Ishikawa (cell line): ENCODE measurements around the gene TSPAN12.

ENCODE experiments used
- CEBPB ChIP-seq: IDR thresholded peaks from 2 replicates; pipeline ENCODE4 v1.6.1; 2012
- CREB1 ChIP-seq: IDR thresholded peaks from 2 replicates; pipeline ENCODE4 v1.6.1; 2012; ENCODE audit warnings: low read depth
- EGR1 ChIP-seq: IDR thresholded peaks from 2 replicates; pipeline ENCODE4 v1.6.1; 2012
- EP300 ChIP-seq: IDR thresholded peaks from 2 replicates; pipeline ENCODE4 v1.6.1; 2012; ENCODE audit warnings: borderline replicate concordance
- FOXM1 ChIP-seq: IDR thresholded peaks from 2 replicates; pipeline ENCODE4 v1.6.1; 2012; ENCODE audit warnings: low read depth, borderline replicate concordance
- NFIC ChIP-seq: IDR thresholded peaks from 2 replicates; pipeline ENCODE4 v1.6.1; 2012
- RAD21 ChIP-seq: IDR thresholded peaks from 2 replicates; pipeline ENCODE4 v1.6.1; 2012; ENCODE audit warnings: low read depth
- TAF1 ChIP-seq: IDR thresholded peaks from 2 replicates; pipeline ENCODE4 v1.6.1; 2012; ENCODE audit warnings: low read depth, mild to moderate bottlenecking
- TCF12 ChIP-seq: IDR thresholded peaks from 2 replicates; pipeline ENCODE4 v1.6.1; 2012; ENCODE audit warnings: low read depth
- YY1 ChIP-seq: IDR thresholded peaks from 2 replicates; pipeline ENCODE4 v1.6.1; 2012; ENCODE audit warnings: low read depth
- ZBTB7A ChIP-seq: IDR thresholded peaks from 2 replicates; pipeline ENCODE4 v1.6.1; 2012; ENCODE audit warnings: low read depth
- TF ChIP-seq, protein P1 (sequence below): IDR thresholded peaks from 2 replicates; pipeline ENCODE4 v1.6.1; 2012
- TF ChIP-seq, protein P2 (sequence below): IDR thresholded peaks from 2 replicates; pipeline ENCODE4 v1.6.1; 2012
- TF ChIP-seq, protein P3 (sequence below): IDR thresholded peaks from 2 replicates; pipeline ENCODE4 v1.6.1; 2012; ENCODE audit warnings: low read depth, mild to moderate bottlenecking

DNA sequence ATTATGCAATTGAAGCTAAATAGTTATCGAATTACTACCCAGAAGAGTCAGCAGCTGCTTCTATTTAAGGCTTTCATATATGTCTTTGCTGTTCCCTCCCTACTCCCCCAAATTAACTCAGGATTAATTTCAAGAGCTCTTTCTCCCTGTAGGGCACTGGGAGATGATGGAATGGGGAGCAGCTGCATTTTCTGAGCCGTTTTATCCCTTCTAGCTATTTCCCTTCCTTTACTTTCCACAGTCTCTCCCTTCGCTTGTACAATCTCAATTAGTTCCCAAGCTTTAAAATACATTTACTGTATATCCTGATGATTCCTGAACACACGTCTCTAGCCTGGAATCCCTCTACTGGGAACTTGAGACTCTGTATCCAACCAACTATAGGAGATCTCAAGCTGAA is 19.8 kb upstream of the TSPAN12 start:
- TF ChIP-seq TCF12 (no peak), YY1 (no peak), CEBPB (no peak), EP300 (no peak), FOXM1 (no peak), ZBTB7A (no peak), RAD21 (no peak), EGR1 (no peak), NFIC (no peak), CREB1 (no peak), TAF1 (no peak)
- TF ChIP-seq, protein P1, sequence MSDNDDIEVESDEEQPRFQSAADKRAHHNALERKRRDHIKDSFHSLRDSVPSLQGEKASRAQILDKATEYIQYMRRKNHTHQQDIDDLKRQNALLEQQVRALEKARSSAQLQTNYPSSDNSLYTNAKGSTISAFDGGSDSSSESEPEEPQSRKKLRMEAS = no peak
- TF ChIP-seq, protein P2, sequence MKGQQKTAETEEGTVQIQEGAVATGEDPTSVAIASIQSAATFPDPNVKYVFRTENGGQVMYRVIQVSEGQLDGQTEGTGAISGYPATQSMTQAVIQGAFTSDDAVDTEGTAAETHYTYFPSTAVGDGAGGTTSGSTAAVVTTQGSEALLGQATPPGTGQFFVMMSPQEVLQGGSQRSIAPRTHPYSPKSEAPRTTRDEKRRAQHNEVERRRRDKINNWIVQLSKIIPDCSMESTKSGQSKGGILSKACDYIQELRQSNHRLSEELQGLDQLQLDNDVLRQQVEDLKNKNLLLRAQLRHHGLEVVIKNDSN = no peak
- TF ChIP-seq, protein P3, sequence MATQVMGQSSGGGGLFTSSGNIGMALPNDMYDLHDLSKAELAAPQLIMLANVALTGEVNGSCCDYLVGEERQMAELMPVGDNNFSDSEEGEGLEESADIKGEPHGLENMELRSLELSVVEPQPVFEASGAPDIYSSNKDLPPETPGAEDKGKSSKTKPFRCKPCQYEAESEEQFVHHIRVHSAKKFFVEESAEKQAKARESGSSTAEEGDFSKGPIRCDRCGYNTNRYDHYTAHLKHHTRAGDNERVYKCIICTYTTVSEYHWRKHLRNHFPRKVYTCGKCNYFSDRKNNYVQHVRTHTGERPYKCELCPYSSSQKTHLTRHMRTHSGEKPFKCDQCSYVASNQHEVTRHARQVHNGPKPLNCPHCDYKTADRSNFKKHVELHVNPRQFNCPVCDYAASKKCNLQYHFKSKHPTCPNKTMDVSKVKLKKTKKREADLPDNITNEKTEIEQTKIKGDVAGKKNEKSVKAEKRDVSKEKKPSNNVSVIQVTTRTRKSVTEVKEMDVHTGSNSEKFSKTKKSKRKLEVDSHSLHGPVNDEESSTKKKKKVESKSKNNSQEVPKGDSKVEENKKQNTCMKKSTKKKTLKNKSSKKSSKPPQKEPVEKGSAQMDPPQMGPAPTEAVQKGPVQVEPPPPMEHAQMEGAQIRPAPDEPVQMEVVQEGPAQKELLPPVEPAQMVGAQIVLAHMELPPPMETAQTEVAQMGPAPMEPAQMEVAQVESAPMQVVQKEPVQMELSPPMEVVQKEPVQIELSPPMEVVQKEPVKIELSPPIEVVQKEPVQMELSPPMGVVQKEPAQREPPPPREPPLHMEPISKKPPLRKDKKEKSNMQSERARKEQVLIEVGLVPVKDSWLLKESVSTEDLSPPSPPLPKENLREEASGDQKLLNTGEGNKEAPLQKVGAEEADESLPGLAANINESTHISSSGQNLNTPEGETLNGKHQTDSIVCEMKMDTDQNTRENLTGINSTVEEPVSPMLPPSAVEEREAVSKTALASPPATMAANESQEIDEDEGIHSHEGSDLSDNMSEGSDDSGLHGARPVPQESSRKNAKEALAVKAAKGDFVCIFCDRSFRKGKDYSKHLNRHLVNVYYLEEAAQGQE = no peak
